ENCODE data around the gene NAP1L5.

Gene NAP1L5

DNA sequence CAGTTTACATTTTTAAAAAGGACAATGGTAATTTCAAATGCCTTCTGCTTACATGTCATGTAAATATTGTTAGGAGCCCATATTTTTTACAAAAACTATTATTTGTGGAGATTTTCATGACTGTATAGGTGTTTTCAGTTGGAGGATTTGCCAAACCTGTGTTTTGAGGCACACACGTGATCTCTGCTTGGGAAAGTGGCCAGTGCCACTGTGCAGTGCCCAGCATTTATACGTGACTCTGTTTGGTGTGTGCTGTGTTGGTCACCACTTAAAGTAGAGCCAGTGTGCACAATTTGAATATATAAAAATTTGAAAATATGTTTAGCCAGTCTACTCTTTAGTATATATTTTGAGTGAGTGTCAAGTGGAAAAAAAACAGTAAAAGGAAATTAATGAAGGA, 26.8 kb upstream of the NAP1L5 start:
- DNase-seq (ENCODE audit: low spot score), result no peak
- no peak overlapping the region for H3K4me3 ChIP-seq
- TF ChIP-seq, protein P1, sequence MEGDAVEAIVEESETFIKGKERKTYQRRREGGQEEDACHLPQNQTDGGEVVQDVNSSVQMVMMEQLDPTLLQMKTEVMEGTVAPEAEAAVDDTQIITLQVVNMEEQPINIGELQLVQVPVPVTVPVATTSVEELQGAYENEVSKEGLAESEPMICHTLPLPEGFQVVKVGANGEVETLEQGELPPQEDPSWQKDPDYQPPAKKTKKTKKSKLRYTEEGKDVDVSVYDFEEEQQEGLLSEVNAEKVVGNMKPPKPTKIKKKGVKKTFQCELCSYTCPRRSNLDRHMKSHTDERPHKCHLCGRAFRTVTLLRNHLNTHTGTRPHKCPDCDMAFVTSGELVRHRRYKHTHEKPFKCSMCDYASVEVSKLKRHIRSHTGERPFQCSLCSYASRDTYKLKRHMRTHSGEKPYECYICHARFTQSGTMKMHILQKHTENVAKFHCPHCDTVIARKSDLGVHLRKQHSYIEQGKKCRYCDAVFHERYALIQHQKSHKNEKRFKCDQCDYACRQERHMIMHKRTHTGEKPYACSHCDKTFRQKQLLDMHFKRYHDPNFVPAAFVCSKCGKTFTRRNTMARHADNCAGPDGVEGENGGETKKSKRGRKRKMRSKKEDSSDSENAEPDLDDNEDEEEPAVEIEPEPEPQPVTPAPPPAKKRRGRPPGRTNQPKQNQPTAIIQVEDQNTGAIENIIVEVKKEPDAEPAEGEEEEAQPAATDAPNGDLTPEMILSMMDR (IDR thresholded peaks at IDR 0.05), result no peak
- no peak overlapping the region for H3K27ac ChIP-seq

DNA sequence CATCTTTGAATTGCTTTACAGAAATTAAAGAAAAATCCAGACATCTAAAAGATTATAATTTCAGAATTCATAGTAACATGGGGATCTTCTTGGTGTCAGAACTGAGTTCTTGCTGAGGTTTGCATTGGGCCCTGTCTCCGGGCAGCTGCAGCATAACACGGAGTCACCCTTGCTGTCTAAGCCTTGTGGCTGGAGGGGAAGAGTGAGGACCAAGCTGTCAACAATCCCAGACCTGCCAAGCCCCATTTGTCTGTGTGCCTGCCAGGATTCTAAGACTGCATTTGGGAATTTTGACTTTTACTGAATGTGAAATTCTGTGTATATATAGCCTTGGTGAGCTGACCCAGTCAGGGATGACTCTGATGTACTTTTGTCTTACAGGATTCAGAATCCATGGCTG, 25.2 kb upstream of the NAP1L5 start:
- TF ChIP-seq, protein P1 (IDR thresholded peaks at IDR 0.05), result no peak
- no peak for DNase-seq (ENCODE audit: low spot score)

DNA sequence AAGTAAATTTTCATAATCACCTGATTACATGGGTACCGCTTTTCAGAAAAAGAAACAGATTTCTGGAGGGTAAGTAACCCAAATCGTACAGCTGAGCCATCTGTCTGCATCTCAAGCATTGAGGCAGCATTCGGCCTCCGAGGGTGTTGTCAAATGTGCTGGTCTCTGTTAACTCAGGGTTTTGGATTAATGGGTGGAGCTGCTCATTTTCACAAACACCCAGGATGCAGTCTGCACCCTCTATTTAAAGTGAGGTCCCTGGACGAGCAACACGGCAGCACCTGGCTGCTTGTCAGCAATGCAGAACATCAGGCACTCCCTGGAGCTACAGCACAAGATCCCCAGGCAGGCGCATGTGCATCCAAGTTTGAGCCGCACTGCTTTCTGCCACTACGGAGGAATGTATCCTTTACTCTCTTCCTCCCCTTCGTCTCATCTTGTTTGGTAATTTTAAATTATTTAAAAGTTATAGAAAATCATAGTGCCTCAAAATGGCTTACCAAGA, 24.7 kb upstream of the NAP1L5 start:
- DNase-seq (ENCODE audit: low spot score), result no peak
- TF ChIP-seq, protein P1 (IDR thresholded peaks at IDR 0.05), result no peak
- peak overlapping the region in 1 of 2 donors; percentile 15 for H3K27ac ChIP-seq
- no peak overlapping the region for H3K4me3 ChIP-seq

More for the DNA sequence above, 25.2 kb upstream of the NAP1L5 start:
- H3K27ac ChIP-seq, result peak overlapping the region in 1 of 2 donors; percentile 14
- no peak overlapping the region for H3K4me3 ChIP-seq

DNA sequence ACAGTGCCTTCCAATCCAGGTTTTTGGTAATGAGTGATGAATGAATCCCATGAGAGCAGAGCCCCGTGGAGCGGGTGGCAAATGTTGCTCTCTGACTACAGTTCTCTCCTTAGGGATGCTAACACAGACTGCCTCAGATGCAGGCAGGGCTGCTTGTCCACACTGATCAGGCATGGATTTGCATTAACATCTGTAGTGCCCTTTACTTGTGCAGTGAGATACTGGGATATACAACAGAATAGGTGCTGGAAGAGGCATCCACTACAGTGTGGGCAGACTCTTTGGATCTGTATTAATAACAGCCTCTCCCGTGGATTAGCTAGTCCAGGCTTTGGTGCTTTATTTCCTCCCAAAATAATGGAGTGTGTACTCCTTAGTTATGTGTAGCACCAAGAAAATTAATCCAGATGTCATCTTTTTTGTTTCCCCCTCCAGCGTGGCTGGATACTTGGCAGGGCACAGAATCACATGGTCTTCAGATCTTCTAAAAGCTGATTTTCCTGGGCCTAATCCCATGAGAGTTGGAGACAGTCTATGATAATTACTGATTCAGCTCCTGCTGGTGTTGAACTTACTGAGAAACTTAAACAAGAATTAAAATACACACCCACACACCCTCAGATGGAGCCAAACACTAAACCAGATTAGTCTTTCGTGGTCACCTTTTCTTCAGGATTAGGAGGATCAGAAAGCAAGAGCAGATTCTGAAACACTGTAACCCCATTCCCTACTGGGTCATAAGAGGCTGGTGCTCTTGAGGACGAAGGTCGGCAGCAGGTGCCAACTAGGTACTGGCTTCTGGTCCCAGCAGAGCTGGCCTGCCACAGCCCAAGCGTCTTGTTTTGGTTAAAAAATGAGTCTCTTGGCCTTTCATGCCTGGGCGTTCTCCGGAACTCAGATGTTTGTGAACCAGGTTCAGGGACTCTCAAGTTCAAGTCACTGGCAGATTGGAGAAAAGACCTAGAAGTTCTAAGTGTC, 23.1 kb upstream of the NAP1L5 start:
- no peak for DNase-seq (ENCODE audit: low spot score)
- H3K4me3 ChIP-seq, result no peak overlapping the region
- TF ChIP-seq, protein P1 (IDR thresholded peaks at IDR 0.05), result no peak
- peak overlapping the region in 1 of 2 donors; percentile 40 for H3K27ac ChIP-seq

DNA sequence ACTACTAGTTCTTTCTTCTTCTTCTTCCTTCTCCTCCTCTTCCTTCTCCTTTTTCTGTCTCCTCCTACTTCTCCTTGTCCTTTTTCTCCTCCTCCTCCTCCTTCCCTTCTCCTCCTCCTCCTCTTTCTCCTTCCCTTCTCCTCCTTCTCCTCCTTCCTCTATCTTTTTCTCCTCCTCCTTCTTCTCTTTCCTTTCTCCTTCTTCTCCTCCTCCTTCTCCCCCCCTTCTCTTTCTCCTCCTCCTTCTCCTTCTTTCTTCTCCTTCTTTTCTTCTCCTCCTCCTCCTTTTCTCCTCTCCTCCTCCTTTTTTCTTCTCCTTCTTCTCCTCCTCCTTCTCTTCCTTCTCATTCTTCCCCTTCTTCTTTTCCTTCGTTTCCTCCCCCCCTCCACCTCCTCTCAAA, 21.8 kb upstream of the NAP1L5 start:
- DNase-seq (ENCODE audit: low spot score), result no peak
- Histone ChIP-seq H3K4me3 (no peak overlapping the region), H3K27ac (no peak overlapping the region)
- TF ChIP-seq, protein P1 (IDR thresholded peaks at IDR 0.05), result no peak

DNA sequence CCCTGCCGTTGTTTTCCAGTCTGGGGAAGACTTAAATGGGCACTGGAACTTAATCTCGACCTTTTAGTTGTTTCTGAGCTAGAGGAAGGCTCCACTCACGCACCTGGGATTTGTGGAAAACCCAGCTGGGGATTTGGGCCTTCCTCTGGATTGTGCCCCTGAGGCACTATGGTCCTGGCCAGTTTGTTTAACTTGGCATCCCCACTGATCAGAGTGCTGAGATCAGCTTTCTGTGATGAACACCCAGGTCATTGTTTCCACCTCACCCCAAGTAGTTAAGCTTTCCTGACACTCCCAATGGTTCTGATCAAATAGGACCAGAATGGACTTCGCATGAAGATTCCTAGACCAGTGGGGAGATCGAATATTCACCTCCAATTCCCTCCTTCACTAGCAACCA, 20.5 kb upstream of the NAP1L5 start:
- TF ChIP-seq, protein P1 (IDR thresholded peaks at IDR 0.05), result no peak
- no peak overlapping the region for H3K4me3 ChIP-seq
- no peak for DNase-seq (ENCODE audit: low spot score)
- no peak overlapping the region for H3K27ac ChIP-seq

DNA sequence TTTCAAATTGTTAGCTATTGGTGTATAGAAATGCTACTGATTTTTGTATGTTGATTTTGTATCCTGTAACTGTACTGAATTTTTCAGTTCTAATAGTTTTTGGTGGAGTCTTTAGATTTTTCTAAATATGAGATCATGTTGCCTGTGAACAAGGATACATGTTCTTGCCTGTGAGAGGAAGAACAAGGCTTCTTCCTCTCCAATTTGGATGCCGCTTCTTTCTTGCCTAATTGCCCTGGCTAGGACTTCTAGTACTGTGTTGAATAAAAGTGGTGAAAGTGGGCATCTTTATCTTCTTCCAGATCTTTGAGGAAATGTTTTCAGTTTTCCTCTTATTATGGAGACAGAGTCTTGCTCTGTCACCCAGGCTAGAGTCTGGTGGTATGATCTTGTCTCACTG, 16.2 kb upstream of the NAP1L5 start:
- no peak for DNase-seq (ENCODE audit: low spot score)
- TF ChIP-seq, protein P1 (IDR thresholded peaks at IDR 0.05), result no peak
- no peak overlapping the region for H3K27ac ChIP-seq
- no peak overlapping the region for H3K4me3 ChIP-seq
